GM12878 (cell line): ENCODE results near the gene IRF8. TPM values are rescaled to one million over a fixed set of nuclear protein-coding genes. Genes with fewer than 3 reads are reported as not detected.
A peak's percentile ranks its signal among the peaks of the same experiment; 100 is the strongest.

Source experiments
- BCLAF1 ChIP-seq: fragments of 450-650 bp; IDR thresholded peaks from 2 replicates; pipeline ENCODE4 v1.6.1; 2017; ENCODE audit warnings: antibody characterized with exemption, mild to moderate bottlenecking, moderate library complexity
- CREB1 ChIP-seq: IDR thresholded peaks from 2 replicates; pipeline ENCODE4 v1.6.1; 2012; ENCODE audit warnings: low read depth, mild to moderate bottlenecking, inconsistent platforms
- CREM ChIP-seq: IDR thresholded peaks from 2 replicates; pipeline ENCODE4 v1.6.1; 2014; ENCODE audit warnings: antibody characterized with exemption, low read depth
- EP300 ChIP-seq, 2 experiments: fragments of 150-350 bp in 1 of 2; IDR thresholded peaks; 2 replicates each; pipeline ENCODE4 v1.6.1; 2011 to 2012; ENCODE audit warnings: low read depth in 2 of 2, low read length in 2 of 2, borderline replicate concordance in 1 of 2, improper control_type of control experiment in 1 of 2, inconsistent platforms in 1 of 2; ENCODE audit not compliant: control insufficient read depth in 1 of 2
- ESRRA ChIP-seq: IDR thresholded peaks from 2 replicates; pipeline ENCODE4 v1.6.1; 2012; ENCODE audit warnings: mild to moderate bottlenecking, low read length, improper control_type of control experiment
- FOS ChIP-seq: IDR thresholded peaks from 3 replicates; pipeline ENCODE4 v1.6.1; 2011; ENCODE audit warnings: borderline replicate concordance; ENCODE audit not compliant: insufficient read length; ENCODE audit errors: extremely low read depth
- GATAD2B ChIP-seq: fragments of 450-650 bp; conservative IDR thresholded peaks from 2 replicates; pipeline ENCODE4 v1.6.1; 2017; ENCODE audit warnings: low read depth, mild to moderate bottlenecking, moderate library complexity
- MXI1 ChIP-seq: fragments of 150-350 bp; IDR thresholded peaks from 2 replicates; pipeline ENCODE4 v1.6.1; 2011; ENCODE audit warnings: low read depth, mild to moderate bottlenecking, inconsistent platforms, low read length, improper control_type of control experiment
- NBN ChIP-seq: fragments of 450-650 bp; IDR thresholded peaks from 2 replicates; pipeline ENCODE4 v1.6.1; 2016
- PAX8 ChIP-seq: fragments of 450-650 bp; IDR thresholded peaks from 2 replicates; pipeline ENCODE4 v1.6.1; 2017; ENCODE audit warnings: mild to moderate bottlenecking, moderate library complexity
- PRDM15 ChIP-seq: fragments of 450-650 bp; formaldehyde crosslinking; IDR thresholded peaks from 2 replicates; pipeline ENCODE4 v1.4.0; 2020; ENCODE audit warnings: mild to moderate bottlenecking, moderate library complexity
- RBBP5 ChIP-seq: fragments of 200-600 bp; sonication (generic); conservative IDR thresholded peaks from 2 replicates; pipeline ENCODE4 v1.6.1; 2016
- RELA ChIP-seq: fragments of 450-650 bp; IDR thresholded peaks from 2 replicates; pipeline ENCODE4 v1.8.0; 2014; ENCODE audit warnings: borderline replicate concordance; ENCODE audit not compliant: partially characterized antibody
- REST ChIP-seq: IDR thresholded peaks from 2 replicates; pipeline ENCODE4 v1.6.1; 2012; ENCODE audit warnings: mild to moderate bottlenecking, low read depth, low read length
- SIN3A ChIP-seq: IDR thresholded peaks from 2 replicates; pipeline ENCODE4 v1.6.1; 2012; ENCODE audit warnings: low read depth, low read length, improper control_type of control experiment
- SP1 ChIP-seq: IDR thresholded peaks from one replicate; pipeline ENCODE4 v1.6.1; 2011; ENCODE audit warnings: low read depth, low read length
- STAT3 ChIP-seq: IDR thresholded peaks from 2 replicates; pipeline ENCODE4 v1.6.1; 2011; ENCODE audit warnings: low read depth, low read length, improper control_type of control experiment
- SUZ12 ChIP-seq: fragments of 200-600 bp; sonication (generic); IDR thresholded peaks from one replicate; pipeline ENCODE4 v1.6.1; 2018; ENCODE audit warnings: antibody characterized with exemption, mild to moderate bottlenecking; ENCODE audit not compliant: unreplicated experiment
- TAF1 ChIP-seq: IDR thresholded peaks from 2 replicates; pipeline ENCODE4 v1.6.1; 2011; ENCODE audit warnings: mild to moderate bottlenecking, low read depth, low read length, borderline replicate concordance
- TCF7 ChIP-seq: IDR thresholded peaks from 2 replicates; pipeline ENCODE4 v1.6.1; 2014; ENCODE audit warnings: antibody characterized with exemption, borderline replicate concordance
- ZNF217 ChIP-seq: fragments of 450-650 bp; IDR thresholded peaks from 2 replicates; pipeline ENCODE4 v1.6.1; 2017; ENCODE audit warnings: antibody characterized with exemption, mild to moderate bottlenecking
- polyA plus RNA-seq, 11 experiments: library from polyadenylated mRNA; depleted of rRNA in 4 of 11; unstranded in 6 of 11; stranded (reverse) in 5 of 11; fragments of >200 nt; fragmentation: Nextera tagmentation in 4 of 11; fragmentation: Illumina TruSeq in 1 of 11; extraction: Ambion mirVana in 4 of 11; extraction: Trizol in 1 of 11; gene quantifications; 1 replicate in 1 of 11; 2 replicates in 10 of 11; pipeline versions ENCODE4 v1.2.1 to v1.2.3, GENCODE V29; 2011 to 2016; ENCODE audit warnings: inconsistent platforms in 2 of 11, missing spikeins in 2 of 11, low read depth in 1 of 11
- total RNA-seq, 4 experiments: library from RNA; depleted of rRNA in 3 of 4; stranded (reverse); fragments of >200 nt in 3 of 4; fragmentation: Illumina TruSeq in 1 of 4; extraction: Trizol in 1 of 4; gene quantifications; 2 replicates each; pipeline versions ENCODE4 v1.2.1 to v1.2.3, GENCODE V29; 2013 to 2021

Gene IRF8
- total and polyA plus RNA-seq, 10 of the 15 experiments (the other 5 are each of a cell fraction or from before 2014, with no cell fraction given), result 17.1 to 237 (median 172) TPM

DNA sequence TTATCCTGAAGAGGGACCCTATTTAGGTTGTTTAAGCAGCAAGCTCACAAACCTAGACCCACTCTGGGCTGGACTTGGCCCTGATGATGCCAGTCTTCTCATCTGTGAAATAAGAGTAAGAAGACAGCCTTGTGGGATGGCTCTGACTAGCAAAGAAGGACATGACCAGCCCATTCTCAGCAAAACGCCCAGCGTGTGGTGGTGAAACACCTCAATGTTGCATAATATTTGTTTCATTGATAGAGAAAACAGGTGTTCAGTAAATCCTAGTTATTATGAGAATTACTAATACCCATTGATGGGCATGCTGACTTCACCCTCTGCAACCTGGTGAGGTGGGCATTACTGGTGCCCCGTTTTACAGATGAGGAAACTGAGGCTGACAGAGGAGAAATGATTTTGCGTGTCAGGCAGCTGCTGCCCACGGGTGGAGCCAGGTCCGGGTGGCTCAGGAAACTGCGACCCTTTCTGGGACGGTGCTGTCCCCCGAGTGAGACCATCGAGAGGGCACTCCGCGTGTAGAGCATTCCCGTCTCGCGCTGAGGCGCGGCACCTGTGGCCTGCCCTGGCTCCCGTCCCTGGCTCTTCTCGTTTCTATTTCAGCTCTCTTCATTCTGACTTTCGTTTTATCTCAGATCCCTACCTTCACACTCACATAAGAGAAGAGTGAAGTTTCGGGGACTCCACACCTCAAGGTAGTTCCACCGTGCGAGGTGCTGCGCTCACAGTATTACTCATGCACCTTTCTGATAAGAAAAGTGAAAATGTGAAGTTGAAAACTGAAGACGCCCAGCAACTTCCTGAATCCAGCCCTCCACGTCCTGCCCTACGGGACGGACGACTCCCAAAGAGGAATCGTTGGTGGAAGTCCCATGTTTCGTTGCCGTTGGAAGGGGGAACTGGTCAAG is 48.5 kb downstream of the IRF8 start (continued):
- TF ChIP-seq PRDM15 (no peak), TAF1 (no peak; the same call in 1 of the 2 replicates), ZNF217 (peak; percentile 86; the same call in 1 of the 2 replicates), PAX8 (no peak), SIN3A (no peak), SP1 (peak; percentile 8), FOS (no peak), GATAD2B (peak; percentile 87), TCF7 (no peak), BCLAF1 (no peak), CREM (peak; percentile 80; the same call in 1 of the 2 replicates), RELA (no peak), EP300 (IDR thresholded peaks at IDR 0.05; ENCODE audit: borderline replicate concordance in 1 of 2, control insufficient read depth in 1 of 2, low read depth in 2 of 2, low read length in 2 of 2) (peak; percentile 60 to 68; a peak in 3 of 4 replicates), STAT3 (no peak), SUZ12 (no peak), REST (no peak), RBBP5 (no peak), NBN (peak; percentile 75; the same call in 1 of the 2 replicates), MXI1 (no peak), ESRRA (no peak), CREB1 (no peak)
